Thyroid gland (tissue), 4 donors: ENCODE results near the gene TIAM2. TPM values are rescaled to one million over a fixed set of nuclear protein-coding genes. Genes with fewer than 3 reads are reported as not detected.

Source experiments
- DNase-seq, 2 donors: peaks; one replicate each; pipeline ENCODE4 v3.0.0-alpha.2; 2019
- H3K27ac ChIP-seq, 3 donors: fragments of 200-600 bp; sonication (generic); 1 replicate in 2 of 3; 2 replicates in 1 of 3; pipeline ENCODE4 v1.5.1; 2016 to 2019; ENCODE audit warnings: mild to moderate bottlenecking in 1 of 3, moderate library complexity in 1 of 3
- H3K27me3 ChIP-seq: fragments of 200-600 bp; sonication (generic); one replicate; pipeline ENCODE4 v1.5.1; 2019
- H3K36me3 ChIP-seq, 2 donors: fragments of 200-600 bp; sonication (generic); one replicate each; pipeline ENCODE4 v1.5.1; 2016 to 2019
- H3K4me1 ChIP-seq, 2 donors: fragments of 200-600 bp; sonication (generic); one replicate each; pipeline ENCODE4 v1.5.1; 2017 to 2019
- H3K4me3 ChIP-seq, 3 donors: fragments of 200-600 bp; sonication (generic); replicated peaks in 1 of 3; 1 replicate in 2 of 3; 2 replicates in 1 of 3; pipeline ENCODE4 v1.5.1; 2016; ENCODE audit warnings: mild to moderate bottlenecking in 1 of 3
- H3K9me3 ChIP-seq: fragments of 200-600 bp; sonication (generic); one replicate; pipeline ENCODE4 v1.5.1; 2017
- POLR2A ChIP-seq, 2 donors: fragments of 450-650 bp; IDR thresholded peaks; one replicate each; pipeline ENCODE4 v1.6.1; 2017; ENCODE audit warnings: antibody characterized with exemption in 2 of 2, mild to moderate bottlenecking in 2 of 2, moderate library complexity in 1 of 2
- WGBS, 2 donors: methylation state at CpG; one replicate each; pipeline ENCODE4 v1.1.5; 2017; 5-methylcytosine and 5-hydroxymethylcytosine counted together
- intact Hi-C: fragments of 100-400 bp; cut with DNase I; formaldehyde crosslinking; loops from one replicate; pipeline ENCODE4 v1.15.1; 2023
- total RNA-seq, 4 donors: library from RNA; depleted of rRNA; stranded (reverse); fragments of >200 nt; gene quantifications; one replicate each; pipeline ENCODE4 v1.2.3, GENCODE V29; 2016
- TF ChIP-seq, protein P1 (sequence below), 6 experiments: fragments of 200-600 bp in 3 of 6; fragments of 450-650 bp in 3 of 6; sonication (generic) in 3 of 6; IDR thresholded peaks; one replicate each; pipeline ENCODE4 v1.5.1; 2016 to 2019; ENCODE audit warnings: antibody characterized with exemption in 6 of 6, mild to moderate bottlenecking in 2 of 6, inconsistent platforms in 1 of 6, moderate library complexity in 1 of 6

TIAM2 gene
- total RNA-seq, 4 donors from 2014 or later = 11.1 to 26.1 (median 18.5) TPM

DNA sequence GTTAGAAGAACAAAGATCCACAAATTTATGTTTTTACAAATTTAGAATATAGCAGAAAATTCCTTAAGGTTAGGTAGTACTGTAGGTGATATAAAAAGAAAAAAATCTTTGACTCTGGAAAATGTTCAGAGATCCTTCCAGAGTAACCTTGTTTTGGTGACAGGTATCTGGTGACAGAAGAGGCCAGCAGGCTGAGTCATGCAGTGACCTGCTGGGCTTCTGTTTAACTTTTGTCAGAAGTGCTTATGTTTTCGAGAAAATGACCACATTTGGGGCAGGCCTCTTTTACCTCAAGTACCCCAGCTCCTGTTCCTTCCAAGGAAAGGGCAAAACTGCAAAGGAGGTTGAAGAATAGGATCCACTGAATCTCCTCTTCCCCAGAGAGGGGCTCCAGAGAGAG lies 258.2 kb downstream of the TIAM2 start:
- peak; percentile 71 to 72 for DNase-seq
- Histone ChIP-seq H3K27me3 (no peaks in the 10 kb centered on the region), H3K4me3 (no peak overlapping the region), H3K36me3 (peaks cover 0 to 5% of the 10 kb centered on the region in 2 donors), H3K4me1 (peaks cover 6 to 25% of the 10 kb centered on the region in 2 donors), H3K9me3 (no peaks in the 10 kb centered on the region), H3K27ac (peak overlapping the region; percentile 78 to 98 (median 83))
- peak in 1 of 2 donors; percentile 46 for TF ChIP-seq POLR2A (IDR thresholded peaks at IDR 0.05)
- TF ChIP-seq, protein P1, sequence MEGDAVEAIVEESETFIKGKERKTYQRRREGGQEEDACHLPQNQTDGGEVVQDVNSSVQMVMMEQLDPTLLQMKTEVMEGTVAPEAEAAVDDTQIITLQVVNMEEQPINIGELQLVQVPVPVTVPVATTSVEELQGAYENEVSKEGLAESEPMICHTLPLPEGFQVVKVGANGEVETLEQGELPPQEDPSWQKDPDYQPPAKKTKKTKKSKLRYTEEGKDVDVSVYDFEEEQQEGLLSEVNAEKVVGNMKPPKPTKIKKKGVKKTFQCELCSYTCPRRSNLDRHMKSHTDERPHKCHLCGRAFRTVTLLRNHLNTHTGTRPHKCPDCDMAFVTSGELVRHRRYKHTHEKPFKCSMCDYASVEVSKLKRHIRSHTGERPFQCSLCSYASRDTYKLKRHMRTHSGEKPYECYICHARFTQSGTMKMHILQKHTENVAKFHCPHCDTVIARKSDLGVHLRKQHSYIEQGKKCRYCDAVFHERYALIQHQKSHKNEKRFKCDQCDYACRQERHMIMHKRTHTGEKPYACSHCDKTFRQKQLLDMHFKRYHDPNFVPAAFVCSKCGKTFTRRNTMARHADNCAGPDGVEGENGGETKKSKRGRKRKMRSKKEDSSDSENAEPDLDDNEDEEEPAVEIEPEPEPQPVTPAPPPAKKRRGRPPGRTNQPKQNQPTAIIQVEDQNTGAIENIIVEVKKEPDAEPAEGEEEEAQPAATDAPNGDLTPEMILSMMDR (IDR thresholded peaks at IDR 0.05) = no peak
- intact Hi-C loops = loop anchor here (5.0 to 10.0 kb wide), 2 partner anchors 76 to 329 kb away; no protein-coding TSS in a partner anchor
- 12 to 21% methylated on average over 1 of the region's 1 CpG for WGBS, 2 donors

DNA sequence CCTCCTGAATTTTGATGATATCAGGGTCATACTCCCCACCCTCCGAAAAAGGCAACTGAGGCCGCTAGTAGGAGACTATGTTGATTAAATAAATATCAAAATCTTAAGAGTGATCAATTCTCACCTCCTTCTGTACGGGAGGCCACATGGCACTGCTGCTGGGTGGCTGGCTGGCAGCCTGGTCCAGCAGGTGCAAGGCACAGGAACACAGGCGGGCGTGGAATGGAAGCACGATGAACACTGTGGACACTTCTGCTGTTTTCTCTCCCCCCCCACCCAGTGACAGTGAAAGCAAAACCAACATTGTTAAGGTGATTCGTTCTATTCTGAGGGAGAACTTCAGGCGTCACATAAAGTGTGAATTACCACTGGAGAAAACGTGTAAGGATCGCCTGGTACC lies 259.0 kb downstream of the TIAM2 start:
- no peaks in the 10 kb centered on the region for H3K9me3 ChIP-seq
- H3K36me3 ChIP-seq = peaks cover 3 to 8% of the 10 kb centered on the region in 2 donors
- H3K27ac ChIP-seq = peak overlapping the region; percentile 78 to 98 (median 83)
- intact Hi-C loops = loop anchor here (5.0 to 10.0 kb wide), 2 partner anchors 77 to 329 kb away; no protein-coding TSS in a partner anchor
- H3K4me1 ChIP-seq = peaks cover 6 to 20% of the 10 kb centered on the region in 2 donors
- TF ChIP-seq POLR2A (IDR thresholded peaks at IDR 0.05) = no peak
- TF ChIP-seq, protein P1 (IDR thresholded peaks at IDR 0.05) = no peak
- whole genome bisulfite sequencing, 2 donors = 94 to 98% methylated on average over 10 of the region's 10 CpGs
- H3K4me3 ChIP-seq = no peak overlapping the region
- H3K27me3 ChIP-seq = no peaks in the 10 kb centered on the region
- DNase-seq = no peak

DNA sequence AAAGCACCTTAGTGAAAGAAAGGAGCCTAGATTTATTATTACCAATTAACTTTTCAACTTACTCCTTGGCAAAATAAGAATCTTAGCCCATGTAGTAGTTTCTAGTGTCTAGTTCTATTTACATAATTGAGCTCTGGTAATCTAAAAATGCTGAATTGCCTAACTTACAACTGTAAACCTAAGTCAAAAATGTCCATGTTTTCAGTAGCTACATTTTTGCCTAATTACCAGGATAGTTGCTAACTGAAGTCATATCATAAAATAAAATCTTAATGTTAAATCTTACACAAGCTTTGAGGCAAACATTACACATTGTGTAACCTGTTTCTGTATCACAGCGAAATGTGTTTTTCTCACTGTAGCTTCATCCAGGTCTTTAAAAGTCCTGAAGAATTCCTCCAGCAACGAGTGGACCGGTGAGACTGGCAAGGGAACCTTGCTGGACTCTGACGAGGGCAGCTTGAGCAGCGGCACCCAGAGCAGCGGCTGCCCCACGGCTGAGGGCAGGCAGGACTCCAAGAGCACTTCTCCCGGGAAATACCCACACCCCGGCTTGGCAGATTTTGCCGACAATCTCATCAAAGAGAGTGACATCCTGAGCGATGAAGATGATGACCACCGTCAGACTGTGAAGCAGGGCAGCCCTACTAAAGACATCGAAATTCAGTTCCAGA lies 261.1 kb downstream of the TIAM2 start:
- no peaks in the 10 kb centered on the region for H3K27me3 ChIP-seq
- H3K27ac ChIP-seq = no peak overlapping the region
- no peaks in the 10 kb centered on the region for H3K9me3 ChIP-seq
- H3K4me3 ChIP-seq = no peak overlapping the region
- 82 to 88% methylated on average over 11 to 12 of the region's 13 CpGs for WGBS, 2 donors
- DNase-seq = no peak
- intact Hi-C loops = loop anchor here (10.0 kb wide), 1 partner anchor 331 kb away; no protein-coding TSS in a partner anchor
- H3K36me3 ChIP-seq = peaks cover 9 to 15% of the 10 kb centered on the region in 2 donors
- TF ChIP-seq, protein P1 (IDR thresholded peaks at IDR 0.05) = no peak
- no peak for TF ChIP-seq POLR2A (IDR thresholded peaks at IDR 0.05)
- peaks cover 6 to 17% of the 10 kb centered on the region in 2 donors for H3K4me1 ChIP-seq

DNA sequence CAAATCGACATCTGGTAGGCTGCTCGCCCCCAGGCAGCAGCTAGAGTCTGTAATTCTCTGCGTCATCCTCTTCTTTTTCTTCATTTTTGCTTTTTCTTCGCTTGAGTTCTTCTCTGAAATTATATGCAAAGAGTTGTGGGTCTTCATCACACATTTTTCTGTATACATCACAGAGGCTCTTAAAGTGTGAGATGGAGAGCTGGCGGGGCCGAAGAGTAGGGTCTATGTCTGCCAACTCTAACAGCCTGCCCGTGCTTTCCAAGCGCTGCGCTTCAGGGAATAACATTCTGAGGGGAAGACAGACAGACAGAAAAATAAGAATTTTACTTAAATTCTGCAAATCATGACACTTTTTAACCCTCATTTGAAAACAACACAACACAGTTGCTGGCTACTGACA lies 262.7 kb downstream of the TIAM2 start:
- H3K27me3 ChIP-seq = no peaks in the 10 kb centered on the region
- TF ChIP-seq, protein P1 (IDR thresholded peaks at IDR 0.05) = no peak
- no peak for TF ChIP-seq POLR2A (IDR thresholded peaks at IDR 0.05)
- no peak for DNase-seq
- intact Hi-C loops = loop anchor here (10.0 kb wide), 1 partner anchor 333 kb away; no protein-coding TSS in a partner anchor
- WGBS, 2 donors = 93 to 95% methylated on average over 9 of the region's 9 CpGs
- H3K36me3 ChIP-seq = peaks cover 9 to 15% of the 10 kb centered on the region in 2 donors
- no peak overlapping the region for H3K27ac ChIP-seq
- H3K9me3 ChIP-seq = no peaks in the 10 kb centered on the region
- peaks cover 5 to 20% of the 10 kb centered on the region in 2 donors for H3K4me1 ChIP-seq
- H3K4me3 ChIP-seq = no peak overlapping the region

DNA sequence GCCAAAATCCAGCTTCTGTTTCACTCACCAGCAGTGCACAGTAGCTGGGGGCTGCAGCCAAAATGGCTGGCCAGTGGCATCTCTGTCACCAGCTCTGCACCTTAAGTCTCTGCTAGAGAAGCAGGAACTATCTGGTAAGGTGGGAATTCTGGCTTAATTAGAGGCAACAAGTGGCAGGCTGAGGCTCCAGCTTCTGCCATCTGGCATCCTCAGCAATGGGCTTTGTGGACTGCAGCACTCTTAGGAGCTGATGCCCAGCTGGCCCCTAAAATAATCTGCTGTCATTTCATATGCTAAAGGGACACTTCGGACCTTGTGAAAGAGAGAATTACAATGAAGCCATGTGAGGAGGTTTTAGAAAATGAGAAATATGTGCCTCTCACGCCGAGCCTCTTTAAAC lies 264.1 kb downstream of the TIAM2 start:
- no peaks in the 10 kb centered on the region for H3K27me3 ChIP-seq
- peaks cover 0 to 6% of the 10 kb centered on the region in 2 donors for H3K4me1 ChIP-seq
- H3K9me3 ChIP-seq = no peaks in the 10 kb centered on the region
- peaks cover 9 to 15% of the 10 kb centered on the region in 2 donors for H3K36me3 ChIP-seq
- intact Hi-C loops = loop anchor here (10.0 kb wide), 1 partner anchor 334 kb away; no protein-coding TSS in a partner anchor
- WGBS, 2 donors = 87 to 88% methylated on average over 3 of the region's 3 CpGs
- H3K27ac ChIP-seq = no peak overlapping the region
- no peak for DNase-seq
- TF ChIP-seq, protein P1 (IDR thresholded peaks at IDR 0.05) = no peak
- no peak for TF ChIP-seq POLR2A (IDR thresholded peaks at IDR 0.05)
- H3K4me3 ChIP-seq = no peak overlapping the region
